Smooth muscle cell of the brain vasculature (primary cell): ENCODE measurements around the gene GRB10.
A peak's percentile ranks its signal among the peaks of the same experiment; 100 is the strongest.

Source experiments
- DNase-seq: peaks from one replicate; pipeline ENCODE4 v3.0.0-alpha.2; 2012; ENCODE audit warnings: low read depth, low spot score

GRB10 gene

DNA sequence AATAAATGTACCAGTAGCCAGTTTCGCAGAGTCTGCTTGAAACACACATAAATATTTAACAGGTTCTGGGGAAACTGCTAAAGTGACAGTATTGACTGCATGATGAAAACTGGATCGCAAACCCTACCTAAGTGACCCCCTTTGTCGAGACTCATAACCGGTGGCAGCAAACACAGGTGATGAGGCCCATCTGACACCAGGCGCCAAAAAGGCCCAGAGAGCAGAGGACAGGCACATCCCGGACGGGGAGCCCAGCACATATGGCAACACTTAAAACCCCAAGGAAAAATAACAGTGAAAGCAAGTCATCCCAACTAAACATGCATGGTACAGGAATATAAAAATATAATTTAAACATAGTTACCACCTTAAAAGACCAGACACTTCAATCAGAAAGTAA, 62.4 kb downstream of the GRB10 start:
- no peak for DNase-seq

DNA sequence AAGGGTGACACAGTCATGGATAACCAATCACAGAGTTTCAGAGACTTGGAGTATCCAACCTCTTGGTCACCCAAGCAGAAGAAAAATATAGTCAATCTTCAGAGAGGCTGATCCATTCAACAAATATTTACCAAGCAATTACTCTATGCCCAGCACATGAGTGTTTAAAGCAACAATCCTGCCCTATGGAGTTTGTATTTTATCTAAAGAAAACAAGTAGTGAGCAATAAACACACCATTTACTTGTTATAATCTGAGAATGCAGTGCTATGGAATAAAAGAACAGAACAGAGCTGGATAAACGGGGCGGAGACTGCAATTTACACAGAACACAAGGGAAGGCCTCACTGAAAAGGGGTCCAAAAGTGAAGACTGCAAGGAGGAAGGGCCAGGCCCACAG, 63.8 kb downstream of the GRB10 start:
- no peak for DNase-seq

DNA sequence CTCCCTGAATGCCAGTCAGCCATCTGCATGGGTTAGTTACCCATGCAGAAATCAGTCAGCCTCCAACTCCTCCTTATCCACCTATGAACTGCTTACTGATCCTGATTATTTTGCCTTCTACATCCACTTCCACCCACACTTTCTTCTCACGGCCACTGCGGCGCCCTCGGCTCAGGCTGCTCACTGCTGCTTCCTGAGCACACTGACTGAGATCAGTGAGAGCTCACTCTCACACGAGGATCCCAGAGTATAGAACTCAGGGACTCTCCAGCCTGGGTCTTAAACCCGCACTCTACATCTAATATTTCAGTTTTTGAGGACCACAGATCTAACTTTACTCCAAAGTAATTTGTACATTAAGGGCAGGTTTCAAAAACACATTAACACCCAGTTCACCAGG, 64.4 kb downstream of the GRB10 start:
- DNase-seq: no peak

DNA sequence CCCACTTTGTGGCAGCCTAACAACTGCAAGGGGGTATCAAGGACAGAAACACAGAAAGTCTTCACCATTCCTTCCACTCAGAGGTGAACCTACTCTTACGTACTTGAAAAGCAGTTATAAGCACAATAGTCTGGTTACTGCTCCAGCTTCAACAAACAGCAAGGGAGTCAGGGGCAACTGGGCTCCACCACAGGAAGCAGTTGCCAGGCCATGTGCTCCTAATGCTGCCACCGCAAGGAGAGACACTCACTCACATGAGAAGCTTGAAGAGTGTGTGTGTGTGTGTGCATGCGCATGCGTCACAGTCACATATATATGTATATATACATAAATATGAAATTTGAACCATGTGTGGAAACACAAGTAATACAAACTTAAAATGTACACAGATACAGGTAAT, 65.5 kb downstream of the GRB10 start:
- no peak for DNase-seq

DNA sequence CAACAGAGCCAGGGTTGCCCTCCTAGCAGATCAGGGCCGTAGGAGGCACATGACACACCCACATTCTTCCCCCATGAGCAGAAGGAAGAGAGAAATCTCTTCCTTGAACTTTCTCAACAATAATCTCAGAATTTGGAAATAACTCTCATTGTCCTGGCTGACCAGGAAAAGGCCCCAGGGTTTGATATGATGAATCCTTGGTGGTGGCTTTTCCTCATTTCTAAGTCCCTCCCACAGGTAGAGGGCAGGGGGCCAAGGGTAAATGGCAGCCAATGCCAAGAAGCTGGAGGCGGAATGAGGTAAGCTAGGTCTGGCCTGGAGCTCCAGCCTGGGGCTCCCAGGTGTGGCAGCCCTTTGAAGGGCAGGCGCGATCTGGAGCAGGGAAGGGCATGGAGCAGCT, 67.8 kb downstream of the GRB10 start:
- DNase-seq: no peak

DNA sequence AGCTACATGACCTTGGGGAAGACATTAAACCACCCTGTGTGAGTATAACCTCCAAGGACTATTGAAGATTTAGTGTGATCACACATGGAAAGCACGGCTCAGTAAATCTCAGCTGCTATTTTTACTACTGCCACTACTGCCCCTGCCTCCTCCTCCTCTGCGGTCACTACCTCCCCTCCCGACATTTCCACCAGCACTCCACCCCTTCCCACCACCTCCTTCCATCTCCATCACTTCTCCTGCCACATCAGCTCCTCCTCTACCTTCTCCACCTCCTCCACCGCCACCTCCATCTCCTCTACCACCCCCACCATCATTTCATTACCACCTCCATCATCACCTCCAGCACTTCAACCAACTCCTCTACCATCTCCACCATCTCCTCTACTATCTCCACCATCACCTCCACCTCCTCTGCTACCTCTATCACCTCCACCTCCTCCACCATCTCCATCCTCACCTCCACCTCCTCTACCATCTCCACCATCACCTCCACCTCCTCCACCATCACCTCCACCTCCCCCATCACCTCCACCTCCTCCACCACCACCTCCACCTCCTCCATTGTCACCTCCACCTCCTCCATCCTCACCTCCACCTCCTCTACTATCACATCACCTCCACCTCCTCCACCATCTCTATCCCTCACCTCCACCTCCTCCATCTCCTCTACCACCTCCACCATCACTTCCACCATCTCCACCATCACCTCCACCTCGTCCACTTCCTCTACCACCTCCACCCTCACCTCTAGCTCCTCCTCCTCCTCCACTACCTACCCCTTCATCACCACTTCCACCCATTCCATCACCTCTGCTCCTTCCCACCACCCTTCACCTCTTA, 69.4 kb downstream of the GRB10 start:
- no peak for DNase-seq

DNA sequence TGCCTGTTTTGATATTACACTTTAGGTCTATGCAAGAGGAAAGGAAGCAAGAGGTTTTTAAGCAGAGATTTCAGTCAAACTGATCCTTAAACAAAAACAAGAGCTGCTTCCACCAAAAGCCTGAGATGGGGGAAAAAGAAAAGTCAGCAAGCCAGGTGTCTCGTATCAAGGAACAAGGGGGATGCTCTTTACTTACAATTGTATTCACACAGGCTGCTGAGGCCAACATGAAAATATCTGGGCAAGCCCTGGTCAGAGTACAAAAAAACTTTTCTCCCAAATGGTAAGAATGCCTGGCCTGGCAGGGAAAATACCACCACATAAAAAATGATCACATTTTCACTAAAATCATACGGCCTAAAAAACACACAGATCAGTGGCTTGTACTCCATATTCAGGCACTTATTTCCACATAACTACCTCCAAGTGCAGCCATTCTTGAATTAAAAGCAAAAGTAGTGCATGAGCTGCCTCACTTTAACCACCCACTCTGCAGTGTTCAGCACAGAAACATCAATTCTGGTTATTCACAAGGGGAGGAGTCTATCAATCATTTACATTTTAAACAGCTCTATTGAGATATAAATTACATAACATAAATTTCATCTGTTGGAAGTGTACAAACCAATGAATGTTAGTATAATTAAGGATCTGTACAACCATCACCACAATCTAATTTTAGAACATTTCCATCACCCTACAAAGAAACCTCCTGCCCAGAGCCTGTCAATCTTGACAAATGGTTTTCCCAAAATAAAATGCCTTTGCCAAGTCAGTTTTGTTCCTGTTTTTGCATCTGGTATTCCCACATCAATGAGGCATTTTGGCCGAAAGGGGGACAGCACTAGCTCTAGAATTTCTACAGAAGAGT, 70.2 kb downstream of the GRB10 start:
- DNase-seq: no peak

DNA sequence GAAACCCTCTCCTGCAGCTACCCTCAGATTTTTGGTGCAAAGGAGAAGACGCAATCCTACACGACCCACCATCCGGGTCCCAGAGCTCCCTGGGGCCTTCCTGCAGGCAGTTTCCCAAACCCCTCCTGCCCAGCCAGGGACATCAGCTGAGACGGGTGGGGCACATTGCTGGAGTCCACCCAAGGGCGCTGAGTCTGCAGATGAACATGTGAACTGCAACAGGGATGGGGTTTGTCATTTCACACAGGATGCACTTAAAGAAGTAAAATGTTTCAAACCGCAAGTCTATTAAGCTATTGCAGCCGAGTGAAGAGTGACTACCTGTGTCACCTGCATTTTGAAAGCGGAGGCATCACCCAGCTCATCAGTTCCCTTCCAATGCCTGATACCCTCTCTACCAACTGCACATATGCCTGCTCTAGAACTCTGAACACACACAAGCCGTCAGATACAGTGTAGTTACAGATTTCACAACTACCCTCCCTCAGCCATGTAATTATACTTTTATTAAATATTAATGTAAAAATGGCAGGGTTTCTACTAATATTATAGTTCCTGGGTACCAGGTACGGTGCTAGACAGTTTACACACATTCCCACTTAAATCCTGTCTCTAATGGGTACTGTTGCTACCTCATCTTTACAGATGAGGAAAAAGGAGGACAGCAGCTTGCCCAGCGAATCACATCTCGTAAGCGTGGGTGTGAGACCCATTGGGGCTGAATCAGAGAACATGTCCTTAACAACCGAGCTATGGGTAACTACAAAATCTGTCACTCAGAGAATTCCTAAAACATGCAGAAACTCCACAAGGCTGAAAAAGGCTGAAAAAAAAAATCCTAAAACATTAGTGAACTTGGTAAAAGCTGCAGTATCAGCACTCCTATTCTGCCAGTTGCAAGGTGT, 71.2 kb downstream of the GRB10 start:
- no peak for DNase-seq

DNA sequence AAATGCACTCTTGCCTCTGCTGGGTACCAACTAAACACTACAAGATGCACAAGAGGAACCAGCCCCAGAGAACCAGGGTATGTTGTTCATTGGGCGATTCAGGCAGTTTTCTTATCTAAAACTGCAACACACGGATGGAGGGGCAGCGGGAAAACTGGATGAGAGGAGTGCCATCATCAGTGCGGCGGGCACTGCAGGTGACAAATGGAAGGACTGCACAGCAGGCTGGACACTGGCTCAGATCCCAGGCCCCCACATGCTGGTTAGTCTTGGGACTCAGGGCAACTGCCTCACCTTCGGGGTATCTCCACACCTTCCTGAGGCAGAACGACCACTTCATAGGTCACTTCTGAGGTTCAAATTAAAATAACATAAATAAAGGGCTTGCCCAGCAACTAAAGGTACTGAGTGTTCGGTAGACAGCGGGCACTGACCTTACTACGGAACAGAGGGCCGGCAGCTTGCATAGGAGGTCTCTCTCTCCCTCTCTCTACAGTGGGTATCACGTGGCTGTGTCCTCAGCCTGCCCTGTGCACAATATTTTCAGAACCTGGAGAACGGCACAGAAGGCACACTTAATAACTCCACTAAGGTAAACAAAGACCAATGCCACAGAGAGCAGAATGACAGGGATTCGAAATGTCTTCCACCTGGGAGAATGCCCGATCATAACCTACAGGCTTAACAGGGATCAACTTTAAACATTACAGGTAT, 72.1 kb downstream of the GRB10 start:
- no peak for DNase-seq

DNA sequence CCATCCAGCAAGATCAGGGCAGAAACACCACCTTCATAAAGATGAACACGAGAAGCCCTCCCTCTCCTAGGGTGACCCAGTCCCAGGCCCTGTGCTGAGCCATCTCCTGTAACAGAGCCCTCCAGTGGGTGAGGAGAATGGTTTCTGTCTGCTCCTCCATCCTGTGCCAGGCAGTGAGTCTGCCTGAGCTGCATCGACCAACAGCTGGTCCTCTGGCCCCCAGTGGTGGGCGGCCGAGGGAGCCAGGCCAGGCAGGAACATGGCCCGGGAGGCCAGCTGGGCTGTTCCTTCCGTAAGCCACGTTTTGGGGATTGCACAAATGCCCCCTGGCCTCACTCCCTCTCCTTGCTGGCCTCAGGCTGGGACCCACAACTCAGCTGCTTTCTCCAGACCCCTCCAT, 73.5 kb downstream of the GRB10 start:
- no peak for DNase-seq

DNA sequence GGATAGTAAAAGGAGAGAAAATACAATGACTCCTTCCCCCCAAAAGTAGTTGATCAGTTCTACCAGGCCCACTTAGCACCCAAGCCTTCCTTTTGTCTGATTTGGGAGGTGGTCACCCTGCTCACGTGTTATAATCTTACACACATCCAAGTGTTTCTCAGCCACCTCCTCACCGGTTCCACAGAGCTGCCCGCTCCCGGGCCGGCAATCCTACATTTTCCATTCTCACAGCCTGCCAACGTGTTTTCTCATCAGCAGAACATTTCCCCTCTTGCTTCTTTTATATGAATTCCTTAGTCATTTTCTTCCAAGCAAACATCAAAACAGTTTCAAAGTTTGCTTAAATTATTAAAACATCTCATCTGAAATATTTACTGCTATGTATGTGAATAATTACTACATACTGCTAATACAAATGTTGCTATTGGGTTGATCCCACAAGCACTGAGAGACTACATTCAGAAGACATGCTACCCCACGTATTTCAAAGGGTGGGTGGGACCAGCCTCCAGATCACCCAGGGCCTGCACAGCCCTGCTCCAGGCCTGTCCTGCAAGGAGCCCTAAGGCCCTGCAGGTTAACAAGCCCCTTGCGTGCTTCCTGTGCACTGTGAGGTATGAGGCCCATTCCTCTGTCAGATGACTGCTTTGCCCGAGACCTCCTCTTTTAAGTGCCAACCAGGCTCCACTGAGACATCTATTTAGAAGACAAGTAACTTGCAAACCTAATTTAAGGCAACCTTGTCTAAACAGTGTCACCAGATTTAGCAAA, 75.3 kb downstream of the GRB10 start:
- DNase-seq: no peak

DNA sequence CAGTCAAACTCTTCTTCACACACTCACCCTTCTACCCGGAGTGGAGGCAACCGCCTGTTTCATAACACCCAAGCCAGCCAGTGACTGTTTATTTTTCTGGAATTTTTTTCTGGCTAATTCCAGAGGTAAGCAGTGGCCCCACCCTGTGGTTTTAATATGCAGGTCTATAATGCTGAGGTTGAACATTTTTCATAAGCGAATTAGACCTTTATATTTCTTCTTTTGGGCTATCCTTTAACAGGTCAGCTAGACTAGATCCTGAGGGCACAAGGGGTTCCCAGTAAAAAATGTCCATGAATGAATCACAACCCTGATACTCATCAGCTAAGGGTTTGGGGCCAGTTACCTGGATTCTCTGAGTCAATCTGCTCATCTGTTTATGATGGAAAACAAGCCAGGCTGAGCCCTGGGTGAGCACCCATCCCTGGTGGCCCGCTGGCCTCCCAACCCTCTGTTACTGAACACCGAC, 76.2 kb downstream of the GRB10 start:
- no peak for DNase-seq

DNA sequence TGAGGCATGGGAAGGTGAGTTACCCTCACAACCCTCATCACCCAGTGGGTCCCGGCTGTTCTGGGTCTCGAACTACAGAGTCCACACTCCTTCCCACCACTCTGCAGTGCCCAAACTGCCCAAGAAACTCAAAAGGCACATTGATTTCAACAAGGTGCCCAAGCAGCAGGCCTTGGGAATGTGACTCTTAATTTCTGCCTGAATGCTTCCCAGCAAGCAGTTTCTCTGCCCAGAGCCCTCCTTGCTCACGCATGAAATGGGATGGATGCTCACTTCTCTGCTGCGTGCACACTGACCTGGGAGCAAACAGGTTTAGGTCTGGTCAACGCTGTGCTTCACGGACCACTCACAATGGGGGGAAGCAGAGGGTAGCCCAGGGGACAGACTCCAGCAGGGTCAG, 77.9 kb downstream of the GRB10 start:
- DNase-seq: no peak

DNA sequence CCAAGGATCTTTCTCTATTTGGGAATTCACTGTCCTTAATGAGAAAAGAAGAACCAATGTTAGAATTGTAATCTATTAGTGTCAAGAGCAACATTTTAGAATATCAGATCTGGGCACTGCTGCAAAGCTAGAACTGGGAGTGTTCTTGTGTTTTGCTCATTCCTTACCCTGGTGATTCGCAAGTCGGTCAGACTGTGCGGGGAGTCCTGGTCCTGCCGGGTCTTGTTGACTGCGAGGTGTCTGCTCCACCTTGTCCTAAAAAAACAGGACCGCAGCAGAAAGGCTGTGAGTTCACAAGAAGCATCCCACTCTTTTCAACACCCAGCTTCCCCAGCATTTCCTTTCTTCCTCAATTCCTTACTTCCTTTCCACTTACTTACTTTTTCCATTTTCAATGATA, 79.0 kb downstream of the GRB10 start:
- no peak for DNase-seq

DNA sequence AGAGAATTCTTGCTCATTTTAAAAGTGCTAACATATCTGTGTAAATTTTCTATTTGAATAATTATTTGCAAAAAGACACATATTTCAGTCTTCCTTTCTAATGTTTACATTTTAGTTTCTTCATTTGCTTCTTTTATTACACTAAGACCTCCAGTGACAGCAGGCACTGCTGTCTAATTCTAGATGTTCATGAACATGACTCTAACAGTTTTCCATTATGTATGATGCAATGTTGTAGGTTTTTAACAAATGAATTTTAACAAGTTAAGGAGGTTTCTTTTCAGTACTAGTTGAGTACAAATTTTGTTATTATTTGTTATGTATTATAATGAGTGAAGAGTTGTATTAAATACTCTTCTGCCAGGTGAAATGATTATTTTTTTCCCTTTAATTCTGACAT, 83.6 kb downstream of the GRB10 start:
- no peak for DNase-seq

DNA sequence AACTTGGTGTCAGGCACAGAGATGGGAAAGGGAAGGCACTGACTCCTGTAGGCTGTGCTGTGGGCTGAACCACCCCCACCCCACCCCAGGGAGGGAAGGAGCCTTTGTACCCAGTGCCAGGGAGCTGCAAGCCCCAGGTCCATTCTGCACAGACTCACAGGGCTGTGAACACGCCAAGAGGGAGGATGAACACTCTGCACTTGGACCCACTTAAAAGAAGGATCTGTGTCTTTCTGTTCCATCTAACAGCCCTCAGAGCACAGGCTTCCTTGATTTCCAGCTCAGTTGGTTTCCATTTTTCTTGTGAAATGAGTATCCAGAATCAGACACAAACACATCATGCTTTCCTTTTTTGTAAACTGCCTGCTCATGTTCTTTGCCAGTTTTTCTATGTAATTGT, 84.9 kb downstream of the GRB10 start:
- DNase-seq: no peak

DNA sequence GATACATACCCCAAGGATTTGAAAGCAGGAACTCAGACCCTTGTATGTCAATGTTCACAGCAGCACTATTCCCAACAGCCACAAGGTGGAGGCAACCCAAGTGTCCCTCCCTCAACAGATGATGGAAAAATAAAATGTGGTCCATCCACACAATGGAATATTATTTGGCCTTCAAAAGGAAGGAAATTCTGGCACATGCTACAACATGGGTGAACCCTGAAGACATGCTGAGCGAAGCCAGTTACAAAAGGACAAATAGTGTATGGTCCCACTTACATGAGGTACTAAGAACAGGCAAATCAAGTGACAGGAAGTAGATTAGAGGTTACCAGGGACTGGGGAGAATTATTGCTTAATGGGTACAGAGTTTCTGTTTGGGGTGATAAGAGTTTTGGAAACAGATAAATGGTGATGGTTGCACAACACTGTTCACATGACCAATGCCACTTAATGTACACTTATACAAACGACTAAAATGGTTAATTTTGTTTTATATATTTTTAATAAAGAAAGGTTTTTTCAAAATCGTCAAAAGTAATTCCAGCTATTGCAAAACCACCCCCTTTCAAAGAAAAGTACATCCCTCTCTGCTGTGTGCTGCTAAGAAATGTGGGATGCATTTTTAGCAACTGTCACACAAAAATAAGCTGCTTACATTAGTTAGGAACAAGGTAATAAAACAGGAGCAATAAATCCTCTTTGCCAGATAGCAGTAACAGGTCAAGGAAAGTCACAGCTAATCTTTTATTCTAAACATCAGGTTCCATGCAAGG, 85.7 kb downstream of the GRB10 start:
- no peak for DNase-seq

DNA sequence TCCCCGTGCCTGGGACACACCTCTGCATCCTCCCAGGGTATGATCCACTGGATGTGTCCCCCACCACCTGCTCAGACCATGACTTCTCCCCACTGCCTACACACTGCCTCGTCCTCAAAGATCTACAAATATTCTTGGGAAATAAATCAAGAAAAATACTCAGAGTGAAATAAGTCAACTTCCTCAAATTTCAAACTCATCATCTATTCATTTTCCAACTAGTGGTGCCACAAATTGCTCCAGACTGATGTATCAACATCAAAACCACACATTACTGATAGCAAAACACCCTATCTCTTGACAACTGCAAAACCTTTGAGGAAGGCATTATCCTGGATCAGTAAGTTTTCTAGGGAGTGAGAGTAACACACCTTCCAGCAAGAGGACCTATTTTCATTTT, 87.7 kb downstream of the GRB10 start:
- no peak for DNase-seq

DNA sequence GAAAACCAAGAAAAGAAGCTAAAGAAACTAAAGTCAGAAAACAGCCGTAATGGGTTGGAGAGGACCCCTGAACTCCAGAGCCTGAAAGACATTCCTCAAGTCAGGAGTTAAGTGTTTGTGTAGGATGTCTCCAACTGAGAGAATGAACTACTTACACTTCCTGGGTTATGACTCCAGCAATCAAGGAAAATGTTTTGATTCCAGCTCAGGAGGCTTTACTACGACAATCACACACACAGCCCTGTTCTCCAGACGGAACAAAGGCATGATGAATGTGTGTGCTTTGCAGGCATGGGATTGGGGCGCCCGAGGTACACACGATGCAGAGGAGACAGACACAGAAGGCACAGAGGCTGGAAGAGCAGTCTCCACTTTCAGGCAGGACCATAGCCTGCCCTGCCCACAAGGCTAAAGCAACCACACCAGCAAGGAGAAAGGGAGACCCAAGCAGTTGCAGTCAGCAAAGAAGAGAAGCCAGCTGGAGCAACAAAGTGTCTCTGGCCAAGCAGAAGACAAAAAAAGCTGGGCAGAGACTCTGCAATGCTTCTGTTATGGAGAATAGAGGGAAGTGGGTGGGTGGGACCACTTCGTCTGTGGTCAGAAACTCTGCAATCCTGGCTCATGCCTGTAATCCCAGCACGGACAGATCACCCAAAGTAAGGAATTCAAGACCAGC, 89.1 kb downstream of the GRB10 start:
- peak; percentile 36 for DNase-seq
